Activated naive CD4-positive, alpha-beta T cell treated with anti-CD3 and anti-CD28 coated beads, Interleukin-2, amount 50 U/mL, for 24 hours (primary cell): ENCODE results near the gene LCE3A.
"Not testable (repeated sequence)": the region's sequence is repeated elsewhere in the genome, so short reads cannot be mapped to it uniquely, and the experiment has no call there.

Experiments
- H3K27ac Mint-ChIP-seq: one replicate; pipeline ENCODE4 v1.8.0; 2021; ENCODE audit warnings: mild to moderate bottlenecking, mixed read lengths
- H3K27me3 Mint-ChIP-seq: one replicate; pipeline ENCODE4 v1.8.0; 2021; ENCODE audit warnings: mixed read lengths
- H3K36me3 Mint-ChIP-seq: one replicate; pipeline ENCODE4 v1.8.0; 2021; ENCODE audit warnings: mixed read lengths
- H3K4me1 Mint-ChIP-seq: one replicate; pipeline ENCODE4 v1.8.0; 2021; ENCODE audit warnings: mixed read lengths
- H3K4me3 Mint-ChIP-seq: one replicate; pipeline ENCODE4 v1.8.0; 2021; ENCODE audit warnings: mild to moderate bottlenecking, mixed read lengths
- H3K9me3 Mint-ChIP-seq: one replicate; pipeline ENCODE4 v1.8.0; 2021; ENCODE audit warnings: mixed read lengths

The LCE3A gene

DNA sequence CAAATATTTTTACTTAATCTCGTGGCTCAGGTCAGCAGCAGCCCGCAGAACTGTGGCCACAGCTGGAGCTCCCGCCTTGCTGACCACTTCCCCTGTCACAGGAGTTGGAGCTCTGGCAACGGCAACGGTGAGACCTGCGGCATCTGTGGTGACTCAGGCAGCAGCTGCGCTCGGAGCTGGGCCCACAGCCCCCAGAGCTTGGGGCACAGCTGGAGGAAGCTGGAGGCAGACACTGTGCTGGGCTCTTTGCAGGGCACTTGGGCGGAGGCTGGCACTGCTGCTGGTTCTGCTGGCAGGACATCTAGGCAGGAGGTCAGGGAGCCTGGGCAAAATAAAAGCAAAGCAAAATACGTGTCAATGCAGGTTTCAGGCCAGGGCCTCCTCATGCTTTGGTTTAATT, at the start of gene LCE3A:
LCE3A (minus strand) TSS at position 301 of the 400 bp plus-strand sequence; CDS start at position 301, 0 bp downstream.
- H3K4me3 Mint-ChIP-seq = no peak within 1 kb of the TSS
- peaks cover 11% of the 10 kb centered on the region for H3K9me3 Mint-ChIP-seq
- H3K4me1 Mint-ChIP-seq = no peaks in the 10 kb centered on the region
- H3K27me3 Mint-ChIP-seq = peaks cover 17% of the 10 kb centered on the region
- H3K36me3 Mint-ChIP-seq = peaks cover 3% of the 10 kb centered on the region
- no peak within 1 kb of the TSS for H3K27ac Mint-ChIP-seq

DNA sequence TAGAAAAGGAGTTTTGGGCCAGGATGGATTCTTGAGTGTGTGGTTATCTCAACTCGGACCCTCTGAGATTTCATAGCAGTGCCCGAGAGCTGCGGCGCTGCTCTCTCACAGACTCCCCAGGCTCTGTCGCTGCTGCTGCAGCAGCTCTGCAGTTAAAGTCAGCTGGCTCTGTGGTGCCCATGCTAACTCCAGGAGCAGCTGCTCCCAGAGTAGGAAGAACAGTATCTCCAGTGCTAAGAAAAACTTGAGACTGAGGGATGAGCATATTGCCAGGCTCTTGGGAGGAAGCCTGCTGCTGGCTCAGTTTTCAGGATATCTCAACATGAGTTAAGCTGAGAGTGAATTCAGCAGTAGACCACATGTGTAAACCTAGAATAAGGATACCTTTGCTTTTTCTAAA, 44.7 kb upstream of the LCE3A start:
- peaks cover 13% of the 10 kb centered on the region for H3K27me3 Mint-ChIP-seq
- no peaks in the 10 kb centered on the region for H3K36me3 Mint-ChIP-seq
- H3K4me3 Mint-ChIP-seq = no peak overlapping the region
- no peaks in the 10 kb centered on the region for H3K4me1 Mint-ChIP-seq
- no peaks in the 10 kb centered on the region for H3K9me3 Mint-ChIP-seq
- no peak overlapping the region for H3K27ac Mint-ChIP-seq

- not testable (repeated sequence) for H3K4me3 Mint-ChIP-seq, H3K4me1 Mint-ChIP-seq
Measured at GRCh38 chr1:152666171-152666570, 43.3 kb upstream of the LCE3A start.

DNA sequence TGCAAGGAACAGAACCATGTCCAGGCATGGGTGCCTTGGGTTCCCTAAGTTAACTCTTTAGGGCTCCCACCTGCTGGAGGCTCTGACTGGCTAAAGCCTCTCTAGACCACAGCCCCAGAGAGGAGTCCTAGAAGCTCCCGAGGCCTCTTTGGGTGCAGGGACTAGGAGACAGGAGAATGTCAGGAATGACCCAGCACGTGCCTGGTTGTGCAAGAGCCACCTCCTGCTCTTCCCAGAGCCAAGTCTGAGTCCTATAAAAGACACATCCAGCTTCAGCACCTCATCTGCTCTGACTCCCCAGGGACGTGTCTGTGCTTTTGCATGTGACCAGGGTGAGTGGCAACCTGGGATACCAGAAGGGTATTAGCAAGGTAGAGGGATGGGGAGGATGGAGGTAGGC, 40.2 kb upstream of the LCE3A start, which contains the start of gene LCE2D:
LCE2D (plus strand) TSS at position 283 of the 400 bp plus-strand sequence. CDS start 726 bp downstream, outside the sequence.
- Mint-ChIP-seq H3K27me3 (peaks cover 7% of the 10 kb centered on the region), H3K4me1 (no peaks in the 10 kb centered on the region), H3K27ac (no peak within 1 kb of the TSS), H3K36me3 (no peaks in the 10 kb centered on the region), H3K9me3 (no peaks in the 10 kb centered on the region), H3K4me3 (no peak within 1 kb of the TSS)

More at GRCh38 chr1:152666171-152666570, 43.3 kb upstream of the LCE3A start:
- H3K36me3 Mint-ChIP-seq, H3K9me3 Mint-ChIP-seq, H3K27ac Mint-ChIP-seq: not testable (repeated sequence)
- H3K27me3 Mint-ChIP-seq = peaks cover 14% of the 10 kb centered on the region

DNA sequence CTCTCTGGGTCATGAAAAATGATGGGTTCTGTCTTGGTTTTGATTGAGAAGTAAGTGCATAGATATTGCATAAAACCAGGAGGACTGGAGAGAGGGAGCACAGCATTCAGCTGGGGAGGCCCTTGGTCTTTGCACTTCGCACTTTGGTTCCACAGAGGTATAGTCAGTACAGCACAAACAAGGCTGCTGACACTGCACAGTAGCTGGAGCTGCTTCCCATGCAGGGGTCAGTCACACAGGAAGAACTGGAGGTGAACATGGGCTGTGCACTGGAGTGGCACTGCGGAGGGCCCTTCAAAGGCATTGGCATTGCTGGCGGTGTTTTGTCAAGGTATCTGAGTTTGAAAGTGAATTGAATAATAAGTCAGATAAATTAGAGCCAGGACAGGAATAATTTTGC, 35.7 kb upstream of the LCE3A start:
- Mint-ChIP-seq H3K36me3 (no peaks in the 10 kb centered on the region), H3K9me3 (no peaks in the 10 kb centered on the region), H3K27ac (no peak overlapping the region), H3K27me3 (peaks cover 6% of the 10 kb centered on the region), H3K4me3 (no peak overlapping the region), H3K4me1 (no peaks in the 10 kb centered on the region)

- Mint-ChIP-seq H3K4me3 (no peak overlapping the region), H3K36me3 (no peaks in the 10 kb centered on the region), H3K9me3 (no peaks in the 10 kb centered on the region), H3K4me1 (no peaks in the 10 kb centered on the region), H3K27ac (no peak overlapping the region), H3K27me3 (peaks cover 5% of the 10 kb centered on the region)
Measured at GRCh38 chr1:152657677-152658076, 34.8 kb upstream of the LCE3A start.

- no peaks in the 10 kb centered on the region for H3K4me1 Mint-ChIP-seq
- H3K27ac Mint-ChIP-seq = no peak overlapping the region
- no peak overlapping the region for H3K4me3 Mint-ChIP-seq
- H3K9me3 Mint-ChIP-seq = no peaks in the 10 kb centered on the region
- peaks cover 1% of the 10 kb centered on the region for H3K27me3 Mint-ChIP-seq
- no peaks in the 10 kb centered on the region for H3K36me3 Mint-ChIP-seq
Measured at GRCh38 chr1:152656459-152656858, 33.6 kb upstream of the LCE3A start.

GRCh38 chr1:152654110-152654509, 31.2 kb upstream of the LCE3A start:
- Mint-ChIP-seq H3K36me3 (no peaks in the 10 kb centered on the region), H3K27me3 (peaks cover 4% of the 10 kb centered on the region), H3K4me3 (no peak overlapping the region), H3K4me1 (no peaks in the 10 kb centered on the region), H3K9me3 (no peaks in the 10 kb centered on the region), H3K27ac (no peak overlapping the region)

DNA sequence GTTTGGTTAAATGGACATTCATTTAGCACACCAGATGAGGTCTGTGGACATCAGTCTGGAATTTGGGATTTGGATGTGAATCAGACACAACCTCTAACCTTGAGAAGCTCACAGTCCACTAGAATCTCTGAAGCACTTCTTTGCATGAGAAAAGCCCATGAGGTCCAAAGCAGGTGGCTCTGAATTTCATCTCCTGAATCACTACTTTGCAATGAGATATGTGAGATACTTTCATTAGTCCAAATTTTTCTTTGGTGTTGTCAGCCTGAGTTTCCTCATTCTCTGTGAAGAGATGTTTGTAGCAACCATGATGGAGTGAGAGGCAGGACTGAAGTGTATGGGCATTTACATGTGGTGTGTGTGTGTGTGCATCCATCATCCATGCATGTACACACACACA, 23.8 kb upstream of the LCE3A start:
- Mint-ChIP-seq H3K4me1 (no peaks in the 10 kb centered on the region), H3K27ac (no peak overlapping the region), H3K36me3 (no peaks in the 10 kb centered on the region), H3K4me3 (no peak overlapping the region), H3K9me3 (no peaks in the 10 kb centered on the region), H3K27me3 (peaks cover 18% of the 10 kb centered on the region)

GRCh38 chr1:152645146-152645545, 22.2 kb upstream of the LCE3A start:
- Mint-ChIP-seq H3K4me3 (no peak overlapping the region), H3K27ac (no peak overlapping the region), H3K4me1 (no peaks in the 10 kb centered on the region), H3K36me3 (no peaks in the 10 kb centered on the region), H3K27me3 (peaks cover 18% of the 10 kb centered on the region), H3K9me3 (no peaks in the 10 kb centered on the region)

GRCh38 chr1:152643945-152644344, 21.0 kb upstream of the LCE3A start:
- peaks cover 8% of the 10 kb centered on the region for H3K9me3 Mint-ChIP-seq
- H3K36me3 Mint-ChIP-seq = no peaks in the 10 kb centered on the region
- no peak overlapping the region for H3K27ac Mint-ChIP-seq
- no peak overlapping the region for H3K4me3 Mint-ChIP-seq
- H3K4me1 Mint-ChIP-seq = no peaks in the 10 kb centered on the region
- H3K27me3 Mint-ChIP-seq = peaks cover 17% of the 10 kb centered on the region

GRCh38 chr1:152640351-152640750, 17.4 kb upstream of the LCE3A start:
- Mint-ChIP-seq H3K36me3 (no peaks in the 10 kb centered on the region), H3K27me3 (peaks cover 10% of the 10 kb centered on the region), H3K4me1 (no peaks in the 10 kb centered on the region), H3K27ac (no peak overlapping the region), H3K9me3 (peaks cover 8% of the 10 kb centered on the region), H3K4me3 (no peak overlapping the region)

DNA sequence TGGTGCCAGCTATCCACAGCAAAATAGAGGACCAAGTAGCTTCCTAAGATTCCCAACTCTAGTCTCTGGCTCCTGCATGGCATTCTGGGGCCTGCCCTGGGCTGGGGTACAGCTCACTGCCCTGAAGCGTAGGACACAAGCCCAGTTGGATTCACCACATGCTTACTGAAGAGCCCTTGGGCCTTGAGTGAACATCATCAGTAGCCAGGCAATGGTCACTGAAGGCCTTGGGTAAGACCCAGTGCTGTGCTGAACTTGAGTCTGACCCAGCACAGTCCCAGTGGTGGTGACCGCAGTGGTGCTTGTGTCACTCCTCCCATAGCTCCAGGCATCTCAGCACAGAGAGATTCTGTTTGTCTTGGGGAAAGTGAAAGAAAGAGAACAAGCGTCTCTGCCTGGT, 7.7 kb upstream of the LCE3A start:
- Mint-ChIP-seq H3K9me3 (no peaks in the 10 kb centered on the region), H3K4me3 (no peak overlapping the region), H3K27me3 (peaks cover 25% of the 10 kb centered on the region), H3K4me1 (no peaks in the 10 kb centered on the region), H3K27ac (no peak overlapping the region), H3K36me3 (no peaks in the 10 kb centered on the region)

- Mint-ChIP-seq H3K4me1 (no peaks in the 10 kb centered on the region), H3K4me3 (no peak overlapping the region)
Measured at GRCh38 chr1:152626744-152627143, 3.8 kb upstream of the LCE3A start.

GRCh38 chr1:152623203-152623844, 421 bp upstream of the LCE3A start:
- peaks cover 9% of the 10 kb centered on the region for H3K9me3 Mint-ChIP-seq
- H3K4me3 Mint-ChIP-seq = no peak overlapping the region
- H3K36me3 Mint-ChIP-seq = peaks cover 3% of the 10 kb centered on the region
- H3K27me3 Mint-ChIP-seq = peaks cover 18% of the 10 kb centered on the region
- no peaks in the 10 kb centered on the region for H3K4me1 Mint-ChIP-seq
- no peak overlapping the region for H3K27ac Mint-ChIP-seq

More at GRCh38 chr1:152626744-152627143, 3.8 kb upstream of the LCE3A start:
- Mint-ChIP-seq H3K27ac (no peak overlapping the region), H3K36me3 (no peaks in the 10 kb centered on the region), H3K9me3 (no peaks in the 10 kb centered on the region), H3K27me3 (peaks cover 31% of the 10 kb centered on the region)

GRCh38 chr1:152621993-152622392, 910 bp downstream of the LCE3A start:
- no peaks in the 10 kb centered on the region for H3K4me1 Mint-ChIP-seq

GRCh38 chr1:152613511-152613910, 9.4 kb downstream of the LCE3A start, which contains the start of gene LCE3B:
Gene LCE3B, plus strand, starts transcription at chr1:152613811. Its CDS starts 0 bp downstream, at chr1:152613811.
- Mint-ChIP-seq H3K4me1 (no peaks in the 10 kb centered on the region), H3K27me3 (no peaks in the 10 kb centered on the region), H3K27ac (no peak within 1 kb of the TSS)

More at GRCh38 chr1:152621993-152622392, 910 bp downstream of the LCE3A start:
- H3K9me3 Mint-ChIP-seq = peaks cover 11% of the 10 kb centered on the region
- H3K4me3 Mint-ChIP-seq = no peak overlapping the region
- peaks cover 11% of the 10 kb centered on the region for H3K27me3 Mint-ChIP-seq
- no peak overlapping the region for H3K27ac Mint-ChIP-seq
- H3K36me3 Mint-ChIP-seq = peaks cover 3% of the 10 kb centered on the region

More at GRCh38 chr1:152613511-152613910, 9.4 kb downstream of the LCE3A start, which contains the start of gene LCE3B:
- Mint-ChIP-seq H3K4me3 (no peak within 1 kb of the TSS), H3K36me3 (no peaks in the 10 kb centered on the region), H3K9me3 (peaks cover 4% of the 10 kb centered on the region)
